Peyer's patch (tissue), 4 donors: ENCODE results near the gene IQCK. TPM values are rescaled to one million over a fixed set of nuclear protein-coding genes. Genes with fewer than 3 reads are reported as not detected.

Experiments
- DNase-seq, 3 donors: peaks; one replicate each; pipeline ENCODE4 v3.0.0-alpha.2; 2017 to 2019
- H3K27ac ChIP-seq, 4 donors: fragments of 200-600 bp; sonication (generic); one replicate each; pipeline ENCODE4 v1.5.1; 2016 to 2019
- H3K27me3 ChIP-seq, 2 donors: fragments of 200-600 bp; sonication (generic); one replicate each; pipeline ENCODE4 v1.5.1; 2019
- H3K36me3 ChIP-seq, 3 donors: fragments of 200-600 bp; sonication (generic); one replicate each; pipeline ENCODE4 v1.5.1; 2016 to 2019
- H3K4me1 ChIP-seq, 4 donors: fragments of 200-600 bp; sonication (generic); one replicate each; pipeline ENCODE4 v1.5.1; 2016 to 2019
- H3K4me3 ChIP-seq, 4 donors: fragments of 200-600 bp; sonication (generic); 1 replicate in 3 of 4; 2 replicates in 1 of 4; pipeline ENCODE4 v1.5.1; 2016 to 2019; ENCODE audit warnings: mild to moderate bottlenecking in 1 of 4
- H3K9me3 ChIP-seq, 4 donors: fragments of 200-600 bp; sonication (generic); one replicate each; pipeline ENCODE4 v1.5.1; 2016 to 2019; ENCODE audit warnings: mild to moderate bottlenecking in 1 of 4
- POLR2A ChIP-seq, 2 donors: fragments of 450-650 bp; IDR thresholded peaks; one replicate each; pipeline ENCODE4 v1.5.1; 2017; ENCODE audit warnings: antibody characterized with exemption in 2 of 2, mild to moderate bottlenecking in 2 of 2, moderate library complexity in 2 of 2
- total RNA-seq, 4 donors: library from RNA; depleted of rRNA; stranded (reverse); fragments of >200 nt; gene quantifications; one replicate each; pipeline ENCODE4 v1.1.0, GENCODE V29; 2016
- TF ChIP-seq, protein P1 (sequence below), 6 experiments: fragments of 450-650 bp in 4 of 6; fragments of 200-600 bp in 2 of 6; sonication (generic) in 1 of 6; IDR thresholded peaks; one replicate each; pipeline ENCODE4 v1.5.1; 2017 to 2019; ENCODE audit warnings: antibody characterized with exemption in 6 of 6, mild to moderate bottlenecking in 3 of 6, moderate library complexity in 1 of 6

Gene IQCK
- total RNA-seq, 4 donors from 2014 or later, result 8.2 to 42.9 (median 10.3) TPM

DNA sequence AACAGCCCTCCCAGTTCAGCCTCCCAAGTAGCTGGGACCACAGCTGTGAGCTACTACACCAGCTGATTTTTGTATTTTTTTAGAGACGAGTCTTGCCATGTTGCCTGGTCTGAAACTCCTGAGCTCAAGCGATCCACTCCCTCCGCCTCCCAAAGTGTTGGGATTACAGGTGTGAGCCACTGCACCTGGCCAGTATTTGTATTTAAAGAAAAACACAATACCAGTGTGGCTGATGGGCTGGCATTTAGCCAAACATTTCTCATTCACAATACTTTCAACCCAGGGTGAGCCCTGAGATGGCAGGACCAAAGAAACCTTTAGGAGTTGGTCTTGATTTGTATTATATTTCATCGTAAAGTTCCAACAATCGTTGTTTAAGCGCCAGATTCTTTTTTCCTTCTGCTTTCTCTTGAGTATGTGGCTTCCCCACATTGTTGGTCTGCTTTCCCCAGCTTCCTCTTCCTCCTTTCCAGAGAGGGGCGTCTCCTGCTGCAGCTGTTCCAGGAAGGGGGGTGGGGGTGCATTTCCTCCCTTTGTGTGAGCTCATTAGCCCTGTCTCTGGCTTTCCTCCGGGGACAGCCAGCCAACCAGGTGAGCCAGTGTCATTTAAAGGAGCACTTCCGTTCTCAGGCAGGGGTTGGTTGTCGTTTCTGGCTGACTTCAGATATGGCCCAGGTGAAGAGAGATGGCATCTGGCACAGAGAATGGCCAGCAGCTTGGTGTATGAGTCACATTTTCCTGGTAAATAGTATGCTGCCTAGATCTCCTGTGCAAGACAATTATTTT lies 86.7 kb downstream of the IQCK start:
- Histone ChIP-seq H3K27ac (peak overlapping the region in 1 of 4 donors; percentile 51), H3K36me3 (no peaks in the 10 kb centered on the region), H3K4me3 (no peak overlapping the region), H3K9me3 (peaks cover 0 to 7% (median 3%) of the 10 kb centered on the region in 4 donors), H3K4me1 (peaks cover 0 to 9% (median 1%) of the 10 kb centered on the region in 4 donors), H3K27me3 (no peaks in the 10 kb centered on the region)
- TF ChIP-seq, protein P1, sequence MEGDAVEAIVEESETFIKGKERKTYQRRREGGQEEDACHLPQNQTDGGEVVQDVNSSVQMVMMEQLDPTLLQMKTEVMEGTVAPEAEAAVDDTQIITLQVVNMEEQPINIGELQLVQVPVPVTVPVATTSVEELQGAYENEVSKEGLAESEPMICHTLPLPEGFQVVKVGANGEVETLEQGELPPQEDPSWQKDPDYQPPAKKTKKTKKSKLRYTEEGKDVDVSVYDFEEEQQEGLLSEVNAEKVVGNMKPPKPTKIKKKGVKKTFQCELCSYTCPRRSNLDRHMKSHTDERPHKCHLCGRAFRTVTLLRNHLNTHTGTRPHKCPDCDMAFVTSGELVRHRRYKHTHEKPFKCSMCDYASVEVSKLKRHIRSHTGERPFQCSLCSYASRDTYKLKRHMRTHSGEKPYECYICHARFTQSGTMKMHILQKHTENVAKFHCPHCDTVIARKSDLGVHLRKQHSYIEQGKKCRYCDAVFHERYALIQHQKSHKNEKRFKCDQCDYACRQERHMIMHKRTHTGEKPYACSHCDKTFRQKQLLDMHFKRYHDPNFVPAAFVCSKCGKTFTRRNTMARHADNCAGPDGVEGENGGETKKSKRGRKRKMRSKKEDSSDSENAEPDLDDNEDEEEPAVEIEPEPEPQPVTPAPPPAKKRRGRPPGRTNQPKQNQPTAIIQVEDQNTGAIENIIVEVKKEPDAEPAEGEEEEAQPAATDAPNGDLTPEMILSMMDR (IDR thresholded peaks at IDR 0.05), result no peak
- no peak for TF ChIP-seq POLR2A (IDR thresholded peaks at IDR 0.05)
- peak in 2 of 3 donors; percentile 25 to 59 for DNase-seq

DNA sequence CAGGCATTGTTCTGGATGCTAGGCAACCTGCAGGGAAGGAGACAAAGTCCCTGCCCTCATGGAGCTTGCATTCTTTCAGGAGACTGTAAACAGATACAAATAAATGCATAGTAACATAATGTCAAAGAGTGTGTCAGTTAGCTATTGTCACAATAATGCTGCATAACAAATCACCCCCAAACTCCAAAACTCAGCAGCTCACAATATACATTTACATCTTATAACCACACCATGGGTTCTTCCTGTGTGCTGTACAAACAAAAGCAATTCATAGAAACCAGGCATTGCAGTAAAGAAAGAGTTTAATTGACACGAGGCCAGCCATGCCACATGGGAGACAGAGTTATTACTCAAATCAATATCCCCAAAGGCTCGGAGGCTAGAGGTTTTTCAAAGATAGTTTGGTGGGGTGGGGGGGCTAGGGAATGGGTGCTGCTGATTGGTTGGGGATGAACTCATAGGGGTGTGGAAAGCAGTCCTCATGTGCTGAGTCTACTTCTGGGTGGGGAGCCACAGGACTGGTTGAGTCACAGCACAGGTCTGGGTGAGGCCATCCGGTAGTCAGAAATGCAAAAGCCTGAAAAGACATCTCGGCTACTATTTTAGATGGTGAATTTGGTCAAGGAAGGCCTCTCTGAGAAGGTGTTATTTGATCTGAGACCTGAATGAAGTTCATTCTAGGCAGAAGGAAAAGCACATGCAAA lies 87.5 kb downstream of the IQCK start:
- Histone ChIP-seq H3K4me1 (peaks cover 0 to 9% (median 1%) of the 10 kb centered on the region in 4 donors), H3K9me3 (peaks cover 0 to 7% (median 3%) of the 10 kb centered on the region in 4 donors), H3K36me3 (no peaks in the 10 kb centered on the region), H3K27me3 (no peaks in the 10 kb centered on the region), H3K4me3 (no peak overlapping the region), H3K27ac (peak overlapping the region in 1 of 4 donors; percentile 10)
- TF ChIP-seq POLR2A (IDR thresholded peaks at IDR 0.05), result no peak
- TF ChIP-seq, protein P1 (IDR thresholded peaks at IDR 0.05), result no peak
- no peak for DNase-seq

DNA sequence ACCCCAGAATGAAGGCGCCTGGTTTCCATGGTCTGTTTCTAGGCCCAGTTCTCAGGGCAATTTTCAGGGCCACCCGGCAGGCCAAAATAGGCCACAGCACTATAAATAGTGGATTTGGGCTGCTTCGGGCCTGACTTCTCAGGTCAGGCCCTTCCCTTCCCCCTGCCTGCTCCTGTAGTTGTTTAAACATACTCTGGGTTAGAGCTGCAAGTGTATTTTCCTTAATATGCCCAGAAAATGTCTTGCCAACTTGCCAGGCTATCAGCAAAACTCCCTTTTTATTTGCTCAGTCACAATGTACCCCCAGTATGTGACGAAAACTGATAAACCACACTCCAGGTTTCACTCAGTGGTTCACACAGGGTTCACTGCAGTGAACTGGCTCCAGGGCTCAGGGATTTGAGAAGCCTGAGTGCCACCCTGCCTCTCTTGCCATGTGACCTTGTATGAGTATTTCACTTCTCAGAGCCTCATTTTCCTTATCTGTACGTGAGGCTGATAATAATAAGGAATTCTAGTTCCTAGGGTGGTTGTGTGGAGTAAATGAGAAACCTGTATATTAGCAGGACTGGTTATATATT lies 90.1 kb downstream of the IQCK start:
- DNase-seq, result no peak
- Histone ChIP-seq H3K36me3 (no peaks in the 10 kb centered on the region), H3K27ac (peak overlapping the region in 1 of 4 donors; percentile 55), H3K27me3 (no peaks in the 10 kb centered on the region), H3K4me3 (no peak overlapping the region), H3K4me1 (peaks cover 0 to 9% (median 1%) of the 10 kb centered on the region in 4 donors), H3K9me3 (peaks cover 0 to 7% (median 3%) of the 10 kb centered on the region in 4 donors)
- TF ChIP-seq, protein P1 (IDR thresholded peaks at IDR 0.05), result no peak
- TF ChIP-seq POLR2A (IDR thresholded peaks at IDR 0.05), result no peak

DNA sequence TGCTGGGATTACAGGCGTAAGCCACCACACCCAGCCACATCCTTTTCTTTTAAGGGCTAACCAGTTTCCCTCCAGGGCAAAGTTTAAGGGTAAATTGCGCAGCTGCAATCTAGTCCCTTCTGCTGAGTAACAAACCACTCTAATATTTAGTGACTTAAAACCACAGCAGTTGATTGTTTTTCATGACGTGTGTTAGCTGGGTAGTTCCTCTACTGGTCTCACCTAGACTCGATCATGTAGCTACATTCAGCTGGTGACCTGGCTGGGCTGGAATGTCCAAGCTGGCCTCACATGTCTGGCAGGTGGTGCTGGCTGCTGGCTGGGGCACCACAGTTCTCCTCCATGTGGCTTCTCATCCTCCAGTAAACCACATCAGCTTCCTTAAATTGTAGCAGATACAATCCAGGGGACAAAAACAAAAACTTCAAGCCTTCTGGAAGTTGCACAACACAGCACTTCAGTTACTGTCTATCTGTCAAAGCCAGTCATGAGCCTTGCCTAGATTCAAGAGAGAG lies 91.1 kb downstream of the IQCK start:
- TF ChIP-seq POLR2A (IDR thresholded peaks at IDR 0.05), result no peak
- TF ChIP-seq, protein P1 (IDR thresholded peaks at IDR 0.05), result no peak
- H3K4me3 ChIP-seq, result no peak overlapping the region
- peaks cover 0 to 7% (median 3%) of the 10 kb centered on the region in 4 donors for H3K9me3 ChIP-seq
- no peaks in the 10 kb centered on the region for H3K27me3 ChIP-seq
- H3K27ac ChIP-seq, result peak overlapping the region in 1 of 4 donors; percentile 36
- no peaks in the 10 kb centered on the region for H3K36me3 ChIP-seq
- DNase-seq, result no peak
- H3K4me1 ChIP-seq, result peaks cover 0 to 9% (median 1%) of the 10 kb centered on the region in 4 donors

DNA sequence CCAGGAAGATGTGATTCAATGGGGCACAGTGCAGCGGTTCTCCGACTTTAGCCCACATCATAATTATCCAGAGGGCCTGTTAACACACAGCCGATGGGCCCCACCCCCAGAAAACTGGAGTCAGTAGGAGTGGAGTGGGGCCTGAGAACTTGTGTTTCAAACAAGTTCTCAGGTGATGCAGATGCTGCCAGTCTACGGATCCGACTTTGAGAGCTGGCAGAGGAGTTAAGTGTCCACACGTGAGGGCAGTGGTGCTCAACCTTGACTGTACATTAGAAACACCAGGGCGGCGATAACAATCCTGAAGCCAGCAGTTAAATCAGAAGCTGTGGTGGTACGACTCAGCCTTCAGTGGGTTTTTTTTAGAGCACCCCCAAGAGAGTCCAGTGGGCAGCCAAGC lies 91.6 kb downstream of the IQCK start:
- Histone ChIP-seq H3K27me3 (no peaks in the 10 kb centered on the region), H3K9me3 (peaks cover 0 to 7% (median 3%) of the 10 kb centered on the region in 4 donors), H3K4me3 (no peak overlapping the region), H3K27ac (no peak overlapping the region), H3K36me3 (no peaks in the 10 kb centered on the region), H3K4me1 (peaks cover 0 to 9% (median 1%) of the 10 kb centered on the region in 4 donors)
- TF ChIP-seq POLR2A (IDR thresholded peaks at IDR 0.05), result no peak
- TF ChIP-seq, protein P1 (IDR thresholded peaks at IDR 0.05), result no peak
- DNase-seq, result no peak
